ENCODE data around the gene B3GNT4.

B3GNT4 gene

DNA sequence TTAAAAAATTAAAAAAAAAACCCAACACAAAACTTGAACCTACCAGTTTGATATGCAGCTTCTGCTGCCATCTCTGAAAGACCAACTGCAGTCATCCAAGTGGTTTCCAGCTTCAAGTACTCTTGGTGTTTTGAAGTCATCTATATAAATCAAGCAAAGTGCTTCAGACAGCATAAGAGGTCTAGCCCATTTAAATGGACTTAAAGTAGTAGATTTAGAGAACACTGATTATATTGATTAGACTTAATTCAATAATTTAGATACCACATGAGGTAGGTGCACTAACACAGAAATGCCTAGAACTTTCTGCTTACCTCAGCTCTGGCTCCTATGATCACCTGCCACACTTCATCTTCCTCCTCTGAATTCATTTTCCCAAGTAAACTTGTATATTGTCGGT lies 12.9 kb downstream of the B3GNT4 start:
- Mint-ChIP-seq H3K27ac (peak overlapping the region; percentile 16), H3K27me3 (ENCODE audit: low read depth) (no peaks in the 10 kb centered on the region), H3K4me3 (no peak overlapping the region), H3K4me1 (ENCODE audit: low read depth) (peaks cover 4% of the 10 kb centered on the region), H3K36me3 (ENCODE audit: low read depth) (peaks cover 42% of the 10 kb centered on the region), H3K9me3 (no peaks in the 10 kb centered on the region)
- no peak for DNase-seq (ENCODE audit: low spot score)

GRCh38 chr12:122225683-122226365 lies 22.3 kb downstream of the B3GNT4 start, which contains the start of gene DIABLO:
Gene DIABLO (minus strand): TSS chr12:122226052. CDS start chr12:122226014, 38 bp downstream.
- peak within 1 kb of the TSS; percentile 91 for H3K4me3 Mint-ChIP-seq
- H3K27ac Mint-ChIP-seq, result peak within 1 kb of the TSS; percentile 95
- peaks cover 28% of the 10 kb centered on the region for H3K4me1 Mint-ChIP-seq (ENCODE audit: low read depth)
- H3K27me3 Mint-ChIP-seq (ENCODE audit: low read depth), result no peaks in the 10 kb centered on the region
- no peaks in the 10 kb centered on the region for H3K9me3 Mint-ChIP-seq
- peak; percentile 100 for DNase-seq (ENCODE audit: low spot score)
- peaks cover 26% of the 10 kb centered on the region for H3K36me3 Mint-ChIP-seq (ENCODE audit: low read depth)

- peak overlapping the region; percentile 80 for H3K4me3 Mint-ChIP-seq
- peaks cover 24% of the 10 kb centered on the region for H3K4me1 Mint-ChIP-seq (ENCODE audit: low read depth)
- no peaks in the 10 kb centered on the region for H3K27me3 Mint-ChIP-seq (ENCODE audit: low read depth)
- H3K27ac Mint-ChIP-seq, result peak overlapping the region; percentile 32
- H3K36me3 Mint-ChIP-seq (ENCODE audit: low read depth), result peaks cover 22% of the 10 kb centered on the region
- DNase-seq (ENCODE audit: low spot score), result no peak
- H3K9me3 Mint-ChIP-seq, result no peaks in the 10 kb centered on the region
These were observed 23.0 kb downstream of the B3GNT4 start for GRCh38 chr12:122226366-122227125.

DNA sequence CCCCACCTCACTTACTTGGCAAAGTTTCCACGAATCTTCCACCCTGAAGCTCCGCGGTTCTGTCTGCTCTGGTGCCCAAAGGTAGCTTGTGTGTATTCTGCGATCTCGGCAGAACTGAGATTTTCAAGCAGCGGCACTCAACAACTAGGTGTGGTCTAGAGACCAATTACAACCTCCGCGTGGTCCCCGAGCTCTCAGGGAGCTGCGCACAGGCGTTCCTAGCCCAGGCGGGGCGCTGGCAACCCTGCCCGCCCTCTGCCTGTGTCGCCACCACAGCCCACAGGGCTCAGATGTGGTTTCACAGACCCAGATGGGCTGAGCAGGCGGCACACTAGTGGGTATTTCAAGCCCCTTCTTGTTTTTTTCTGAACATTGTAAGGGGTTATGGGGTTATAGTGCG lies 23.8 kb downstream of the B3GNT4 start:
- Mint-ChIP-seq H3K9me3 (no peaks in the 10 kb centered on the region), H3K27me3 (ENCODE audit: low read depth) (no peaks in the 10 kb centered on the region), H3K4me1 (ENCODE audit: low read depth) (peaks cover 24% of the 10 kb centered on the region), H3K4me3 (peak overlapping the region; percentile 80), H3K27ac (peak overlapping the region; percentile 32), H3K36me3 (ENCODE audit: low read depth) (peaks cover 21% of the 10 kb centered on the region)
- DNase-seq (ENCODE audit: low spot score), result no peak

- no peaks in the 10 kb centered on the region for H3K27me3 Mint-ChIP-seq (ENCODE audit: low read depth)
- DNase-seq (ENCODE audit: low spot score), result no peak
- H3K27ac Mint-ChIP-seq, result no peak overlapping the region
- peaks cover 24% of the 10 kb centered on the region for H3K4me1 Mint-ChIP-seq (ENCODE audit: low read depth)
- H3K36me3 Mint-ChIP-seq (ENCODE audit: low read depth), result peaks cover 25% of the 10 kb centered on the region
- H3K4me3 Mint-ChIP-seq, result peak overlapping the region; percentile 80
- no peaks in the 10 kb centered on the region for H3K9me3 Mint-ChIP-seq
These were observed 24.6 kb downstream of the B3GNT4 start for GRCh38 chr12:122228092-122228491.

DNA sequence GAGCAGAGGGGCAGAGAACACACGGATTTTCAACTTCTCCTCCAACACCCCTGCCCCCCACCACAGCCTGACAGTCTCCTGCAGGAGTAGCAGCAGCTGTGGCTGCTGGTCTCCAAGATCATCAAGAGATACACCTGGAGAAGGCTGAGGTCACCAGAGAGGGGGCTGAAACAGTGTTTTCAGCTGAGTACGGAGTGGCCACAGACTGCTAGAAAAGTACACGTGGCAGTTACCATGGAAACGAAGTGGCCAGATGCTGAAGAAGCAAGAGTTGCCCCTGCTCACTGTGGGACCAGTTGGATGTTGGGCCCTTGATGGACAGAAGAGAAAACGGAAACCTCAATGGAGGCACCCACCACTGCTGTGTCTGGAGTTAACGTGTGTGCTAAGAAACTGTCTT lies 27.3 kb downstream of the B3GNT4 start:
- Mint-ChIP-seq H3K9me3 (no peaks in the 10 kb centered on the region), H3K27me3 (ENCODE audit: low read depth) (no peaks in the 10 kb centered on the region), H3K27ac (no peak overlapping the region), H3K36me3 (ENCODE audit: low read depth) (peaks cover 24% of the 10 kb centered on the region), H3K4me3 (no peak overlapping the region), H3K4me1 (ENCODE audit: low read depth) (peaks cover 12% of the 10 kb centered on the region)
- no peak for DNase-seq (ENCODE audit: low spot score)

DNA sequence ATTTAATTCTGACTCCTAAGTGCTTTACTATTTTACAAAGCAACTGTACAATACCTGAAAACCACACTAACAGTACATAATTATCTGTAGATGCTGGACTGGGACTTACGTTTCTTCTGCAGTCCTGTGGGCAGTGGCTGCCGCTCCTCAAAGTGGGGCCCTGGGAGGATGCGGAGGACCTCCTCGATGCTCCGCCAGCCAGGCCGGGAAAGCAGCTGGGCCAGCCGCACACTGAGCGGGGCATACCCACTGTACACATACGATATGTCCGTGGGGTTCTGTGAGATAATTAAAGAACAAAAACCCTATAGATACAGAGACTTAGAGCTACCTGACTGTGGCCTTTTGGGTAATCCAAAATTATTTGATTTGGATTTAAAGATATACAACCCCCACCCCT lies 29.2 kb downstream of the B3GNT4 start:
- no peak overlapping the region for H3K27ac Mint-ChIP-seq
- DNase-seq (ENCODE audit: low spot score), result no peak
- H3K4me1 Mint-ChIP-seq (ENCODE audit: low read depth), result peaks cover 6% of the 10 kb centered on the region
- H3K36me3 Mint-ChIP-seq (ENCODE audit: low read depth), result peaks cover 28% of the 10 kb centered on the region
- no peaks in the 10 kb centered on the region for H3K9me3 Mint-ChIP-seq
- no peaks in the 10 kb centered on the region for H3K27me3 Mint-ChIP-seq (ENCODE audit: low read depth)
- no peak overlapping the region for H3K4me3 Mint-ChIP-seq

DNA sequence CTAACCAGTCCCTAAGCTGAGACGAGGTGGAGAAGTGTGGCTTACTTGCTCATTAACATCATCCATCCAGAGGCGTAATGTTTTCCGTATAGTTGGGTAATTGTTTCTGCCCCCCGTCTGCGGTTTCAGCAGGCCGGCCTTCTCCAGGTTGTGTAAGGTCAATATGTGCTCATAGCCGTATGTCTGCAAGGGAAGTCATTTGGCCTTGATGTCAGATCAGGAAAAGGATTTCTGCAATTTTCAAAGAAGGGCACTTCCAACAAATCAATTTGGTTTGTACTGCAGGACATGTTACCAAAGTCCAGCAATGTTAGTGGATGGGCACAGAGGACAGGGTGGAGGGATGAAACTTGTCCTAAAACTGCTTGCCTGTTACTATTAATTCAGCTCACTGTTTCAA lies 32.2 kb downstream of the B3GNT4 start:
- Mint-ChIP-seq H3K4me1 (ENCODE audit: low read depth) (no peaks in the 10 kb centered on the region), H3K9me3 (no peaks in the 10 kb centered on the region), H3K36me3 (ENCODE audit: low read depth) (peaks cover 36% of the 10 kb centered on the region), H3K4me3 (no peak overlapping the region), H3K27ac (no peak overlapping the region), H3K27me3 (ENCODE audit: low read depth) (no peaks in the 10 kb centered on the region)
- no peak for DNase-seq (ENCODE audit: low spot score)

DNA sequence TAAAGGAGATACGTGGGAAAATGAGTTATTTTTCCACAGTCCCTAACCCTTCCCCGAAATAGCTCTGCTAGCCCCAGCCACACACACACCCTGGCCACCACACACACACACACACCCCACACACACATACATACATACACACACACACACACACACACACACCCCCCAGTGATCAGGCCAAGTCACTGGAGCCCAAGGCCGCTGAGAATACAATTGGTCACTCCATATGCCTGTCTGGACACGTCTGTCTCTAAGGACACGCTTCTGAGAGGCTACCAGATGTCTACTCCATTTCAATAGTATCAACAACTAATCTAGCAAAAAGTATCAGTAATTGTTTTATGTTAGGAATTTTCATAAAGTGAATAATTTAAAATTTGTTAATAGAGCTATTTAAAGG lies 35.4 kb downstream of the B3GNT4 start:
- no peak overlapping the region for H3K4me3 Mint-ChIP-seq
- DNase-seq (ENCODE audit: low spot score), result no peak
- no peaks in the 10 kb centered on the region for H3K9me3 Mint-ChIP-seq
- H3K27ac Mint-ChIP-seq, result no peak overlapping the region
- no peaks in the 10 kb centered on the region for H3K27me3 Mint-ChIP-seq (ENCODE audit: low read depth)
- H3K4me1 Mint-ChIP-seq (ENCODE audit: low read depth), result peaks cover 3% of the 10 kb centered on the region
- peaks cover 32% of the 10 kb centered on the region for H3K36me3 Mint-ChIP-seq (ENCODE audit: low read depth)

- Mint-ChIP-seq H3K27ac (peak overlapping the region; percentile 98), H3K36me3 (ENCODE audit: low read depth) (peaks cover 26% of the 10 kb centered on the region), H3K9me3 (no peaks in the 10 kb centered on the region), H3K27me3 (ENCODE audit: low read depth) (no peaks in the 10 kb centered on the region), H3K4me3 (peak overlapping the region; percentile 87), H3K4me1 (ENCODE audit: low read depth) (peaks cover 18% of the 10 kb centered on the region)
- no peak for DNase-seq (ENCODE audit: low spot score)
These were observed 40.5 kb downstream of the B3GNT4 start for GRCh38 chr12:122243965-122244364.

DNA sequence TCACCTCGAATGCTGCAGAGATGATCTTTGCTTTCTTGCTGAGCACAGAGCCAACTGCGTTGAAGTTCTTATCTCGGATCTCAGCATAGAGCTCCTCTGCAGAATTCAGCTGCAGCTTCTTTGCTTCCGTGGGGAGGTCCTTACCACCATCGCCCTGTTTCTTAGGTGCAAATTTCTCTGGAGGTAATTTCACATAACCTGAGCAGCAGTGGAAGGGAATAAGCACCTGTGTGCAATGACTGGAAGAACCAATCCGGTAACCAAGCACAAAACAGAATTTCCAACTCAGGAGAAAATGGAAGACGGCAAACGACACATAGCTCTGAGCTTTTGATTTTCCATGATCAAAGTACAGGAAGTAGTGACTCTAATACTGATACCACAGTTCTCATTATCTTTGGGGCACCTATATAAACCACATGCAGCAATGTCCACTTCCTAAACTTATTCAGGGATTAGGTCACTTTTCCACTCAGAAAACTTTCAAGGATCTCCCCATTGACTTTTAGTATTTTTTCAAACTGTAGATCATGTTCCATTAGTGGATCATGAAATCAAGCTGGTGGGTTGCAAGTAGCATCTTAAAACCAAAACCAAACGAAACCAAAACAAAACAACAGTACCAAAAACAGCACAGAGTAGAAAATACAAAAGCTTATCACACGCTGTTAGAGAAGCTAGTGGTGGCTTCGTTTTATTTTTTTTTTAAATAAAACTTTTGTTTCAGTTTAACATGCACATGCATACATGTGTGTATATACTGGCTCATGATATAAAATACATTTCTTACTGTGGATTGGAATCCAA lies 41.3 kb downstream of the B3GNT4 start:
- peaks cover 27% of the 10 kb centered on the region for H3K36me3 Mint-ChIP-seq (ENCODE audit: low read depth)
- peak overlapping the region; percentile 87 for H3K4me3 Mint-ChIP-seq
- peak; percentile 21 for DNase-seq (ENCODE audit: low spot score)
- peaks cover 18% of the 10 kb centered on the region for H3K4me1 Mint-ChIP-seq (ENCODE audit: low read depth)
- H3K27ac Mint-ChIP-seq, result peak overlapping the region; percentile 98
- H3K9me3 Mint-ChIP-seq, result no peaks in the 10 kb centered on the region
- no peaks in the 10 kb centered on the region for H3K27me3 Mint-ChIP-seq (ENCODE audit: low read depth)

GRCh38 chr12:122245553-122245952 lies 42.0 kb downstream of the B3GNT4 start:
- Mint-ChIP-seq H3K4me1 (ENCODE audit: low read depth) (peaks cover 18% of the 10 kb centered on the region), H3K4me3 (peak overlapping the region; percentile 87), H3K9me3 (no peaks in the 10 kb centered on the region), H3K36me3 (ENCODE audit: low read depth) (peaks cover 26% of the 10 kb centered on the region), H3K27me3 (ENCODE audit: low read depth) (no peaks in the 10 kb centered on the region), H3K27ac (peak overlapping the region; percentile 98)
- no peak for DNase-seq (ENCODE audit: low spot score)

- H3K4me1 Mint-ChIP-seq (ENCODE audit: low read depth), result peaks cover 4% of the 10 kb centered on the region
- no peak overlapping the region for H3K27ac Mint-ChIP-seq
- peaks cover 23% of the 10 kb centered on the region for H3K36me3 Mint-ChIP-seq (ENCODE audit: low read depth)
- no peak overlapping the region for H3K4me3 Mint-ChIP-seq
- no peak for DNase-seq (ENCODE audit: low spot score)
- no peaks in the 10 kb centered on the region for H3K27me3 Mint-ChIP-seq (ENCODE audit: low read depth)
- H3K9me3 Mint-ChIP-seq, result no peaks in the 10 kb centered on the region
These were observed 46.5 kb downstream of the B3GNT4 start for GRCh38 chr12:122250047-122250446.

DNA sequence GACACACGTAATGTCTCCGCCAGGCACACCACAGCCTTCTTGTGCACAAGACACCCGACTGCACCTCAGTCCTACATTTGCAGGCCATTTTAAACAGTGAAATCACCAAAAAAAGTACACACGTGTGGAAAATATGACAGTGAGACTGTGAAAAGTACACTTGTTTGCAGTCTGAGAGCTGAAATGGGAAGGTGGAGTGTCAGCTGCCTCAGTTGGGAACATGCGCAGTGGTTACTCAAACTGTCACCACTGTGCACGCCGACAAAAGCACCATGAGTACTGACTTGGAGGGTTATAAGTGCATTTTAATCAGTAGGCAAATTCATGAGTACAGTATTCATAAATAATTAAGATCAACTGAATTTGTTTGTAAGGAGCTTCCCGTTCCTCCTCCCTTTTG lies 47.0 kb downstream of the B3GNT4 start:
- Mint-ChIP-seq H3K36me3 (ENCODE audit: low read depth) (peaks cover 25% of the 10 kb centered on the region), H3K9me3 (no peaks in the 10 kb centered on the region), H3K27ac (no peak overlapping the region), H3K4me3 (no peak overlapping the region), H3K4me1 (ENCODE audit: low read depth) (peaks cover 4% of the 10 kb centered on the region), H3K27me3 (ENCODE audit: low read depth) (no peaks in the 10 kb centered on the region)
- no peak for DNase-seq (ENCODE audit: low spot score)

All from T-helper 2 cell treated with Interferon-gamma antibody and Interleukin-4, amounts not matched to agents 5 μg/mL and 100 μg/mL, for 36 hours (primary cell).